GM21447 (cell line): ENCODE measurements around the gene IGFN1.
A peak's percentile ranks its signal among the peaks of the same experiment; 100 is the strongest.
"Not testable (repeated sequence)": the region's sequence is repeated elsewhere in the genome, so short reads cannot be mapped to it uniquely, and the experiment has no call there.

ENCODE experiments used
- ATAC-seq: cut with Tn5 transposase; IDR thresholded peaks from one replicate; pipeline ENCODE4 v1.9.1; 2021; ENCODE audit not compliant: unreplicated experiment

The IGFN1 gene

DNA sequence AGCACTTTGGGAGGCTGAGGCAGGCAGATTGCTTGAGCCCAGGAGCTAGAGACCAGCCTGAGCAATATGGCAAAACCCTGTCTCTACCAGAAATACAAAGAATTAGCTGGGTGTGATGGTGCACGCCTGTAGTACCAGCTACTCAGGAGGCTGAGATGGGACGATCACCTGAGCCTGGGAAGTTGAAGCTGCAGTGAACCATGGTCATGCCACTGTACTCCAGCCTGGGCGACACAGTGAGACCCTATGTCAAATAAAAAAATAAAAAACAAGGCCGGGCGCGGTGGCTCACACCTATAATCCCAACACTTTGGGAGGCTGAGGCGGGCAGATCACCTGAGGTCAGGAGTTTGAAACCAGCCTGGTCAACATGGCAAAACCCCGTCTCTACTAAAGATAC, 27.6 kb upstream of the IGFN1 start:
- ATAC-seq: not testable (repeated sequence)

DNA sequence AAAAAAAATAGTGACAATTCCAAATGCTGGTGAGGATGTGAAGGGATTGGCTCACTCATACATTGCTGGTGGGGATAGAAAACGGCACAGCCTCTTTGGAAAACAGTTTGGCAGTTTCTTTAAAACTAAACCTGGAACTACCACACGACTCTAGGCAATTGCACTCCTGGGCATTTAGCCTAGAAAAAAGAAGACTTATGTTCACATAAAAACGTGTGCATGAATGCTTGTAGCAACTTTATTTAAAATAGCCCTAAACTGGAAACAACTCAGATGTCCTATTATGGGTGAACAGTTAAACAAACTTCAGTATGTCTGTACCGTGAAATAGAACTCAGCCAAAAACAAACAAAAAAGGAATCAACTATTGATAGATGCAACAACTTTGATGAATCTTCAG, 26.9 kb upstream of the IGFN1 start:
- ATAC-seq: no peak

DNA sequence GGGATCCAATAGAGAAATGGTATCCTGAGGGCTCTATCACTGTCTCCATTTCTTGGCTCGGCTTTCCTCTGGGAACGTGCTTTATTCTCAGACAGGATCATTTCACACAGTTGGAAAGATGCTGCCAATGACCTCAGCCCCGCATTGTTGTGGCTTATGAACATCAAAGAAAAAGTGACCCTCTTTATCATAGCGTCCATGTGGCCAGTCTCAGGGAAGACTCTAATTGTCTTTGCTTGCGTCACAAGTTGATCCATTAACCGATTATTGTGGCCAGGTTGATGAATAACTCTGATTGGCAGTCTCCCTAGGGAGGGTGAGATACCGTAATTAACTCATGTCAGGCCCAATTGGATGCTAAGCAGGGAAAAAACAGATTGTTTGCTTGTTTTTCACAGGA, 26.0 kb upstream of the IGFN1 start:
- ATAC-seq: no peak

DNA sequence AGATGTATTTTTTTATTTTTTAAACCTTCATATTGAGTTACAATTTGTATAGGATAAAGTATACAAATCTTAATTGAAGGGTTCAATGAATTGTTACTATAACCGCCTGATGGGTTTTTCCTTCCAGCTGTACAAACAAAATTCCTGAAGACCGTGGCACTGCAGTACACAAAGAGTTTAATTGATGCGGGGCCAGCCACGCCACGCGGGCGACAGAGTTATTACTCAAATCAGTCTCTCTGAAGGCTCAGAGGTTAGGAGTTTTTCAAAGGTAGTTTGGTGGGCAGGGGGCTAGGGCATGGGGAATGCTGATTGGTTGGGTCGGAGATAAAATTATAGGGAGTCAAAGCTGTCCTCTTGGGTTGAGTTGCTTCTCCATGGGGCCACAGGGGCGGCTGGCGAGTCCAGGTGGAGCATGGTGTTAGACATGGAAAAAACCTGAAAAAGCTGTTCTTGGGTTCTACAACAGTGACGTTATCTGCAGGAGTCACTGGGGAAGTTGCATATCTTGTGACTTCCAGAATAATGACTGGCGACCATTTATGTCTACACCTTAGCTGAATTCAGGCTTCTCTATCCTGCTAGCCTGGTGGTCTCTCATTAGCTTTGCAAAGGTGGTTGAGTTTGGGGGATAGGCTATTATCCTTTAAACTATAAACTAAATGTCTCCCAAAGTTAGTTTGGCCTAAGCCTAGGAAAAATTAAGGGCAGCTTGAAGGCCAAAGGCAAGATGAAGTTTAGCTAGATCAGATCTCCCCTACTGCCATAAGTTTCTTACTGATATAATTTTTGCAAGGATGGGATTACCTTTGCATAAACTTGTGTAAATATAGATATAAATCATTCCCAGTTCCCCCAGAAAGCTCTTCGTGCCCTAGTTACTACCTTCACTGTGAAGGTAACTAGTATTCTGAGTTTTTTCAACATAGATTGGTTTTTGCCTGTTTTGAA, 23.3 kb upstream of the IGFN1 start:
- ATAC-seq: no peak

DNA sequence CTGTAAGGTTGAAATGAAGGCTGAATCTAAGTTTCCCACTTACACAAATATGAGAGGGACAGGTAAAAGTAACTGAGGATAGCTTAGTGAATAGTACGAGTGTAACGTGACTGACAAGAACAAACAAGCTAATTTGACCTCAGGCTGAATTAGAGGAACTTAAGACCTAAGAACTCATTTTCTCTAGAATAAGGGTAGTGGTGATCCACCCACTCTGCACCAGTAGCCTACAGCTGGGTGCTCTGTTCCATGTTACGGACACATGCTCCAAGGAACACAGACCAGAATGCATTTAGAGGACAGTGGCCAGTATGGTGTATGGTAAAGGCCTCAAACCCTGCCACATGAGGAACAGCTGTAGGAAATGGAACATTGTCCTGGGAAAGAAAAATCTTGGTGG, 21.4 kb upstream of the IGFN1 start:
- ATAC-seq: no peak

DNA sequence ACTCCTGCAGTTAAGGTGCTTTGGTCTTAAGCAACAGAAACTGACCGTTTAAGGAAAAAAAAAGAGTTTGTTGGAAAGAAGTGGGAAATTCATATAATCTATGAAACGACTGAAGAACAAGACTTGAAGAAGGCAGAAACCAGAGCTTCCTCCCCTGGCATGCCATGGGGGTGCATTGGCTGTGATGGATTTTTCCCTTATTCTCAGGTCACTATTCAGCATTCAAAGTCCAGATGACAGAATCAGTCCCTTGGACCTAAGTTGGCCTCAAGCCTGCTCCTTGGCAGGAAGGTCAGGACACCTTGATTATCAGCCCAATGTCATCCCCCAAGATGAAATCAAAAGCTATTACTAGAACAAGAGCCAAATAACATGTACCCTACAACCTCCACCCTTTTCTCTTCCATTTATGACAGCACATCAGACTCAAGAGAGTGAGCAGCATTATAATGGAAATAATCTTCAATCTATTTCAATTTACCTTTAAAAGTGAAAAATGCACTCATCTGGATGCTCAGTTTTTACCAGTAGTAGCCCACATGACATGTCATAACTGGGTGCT, 20.6 kb upstream of the IGFN1 start:
- no peak for ATAC-seq

DNA sequence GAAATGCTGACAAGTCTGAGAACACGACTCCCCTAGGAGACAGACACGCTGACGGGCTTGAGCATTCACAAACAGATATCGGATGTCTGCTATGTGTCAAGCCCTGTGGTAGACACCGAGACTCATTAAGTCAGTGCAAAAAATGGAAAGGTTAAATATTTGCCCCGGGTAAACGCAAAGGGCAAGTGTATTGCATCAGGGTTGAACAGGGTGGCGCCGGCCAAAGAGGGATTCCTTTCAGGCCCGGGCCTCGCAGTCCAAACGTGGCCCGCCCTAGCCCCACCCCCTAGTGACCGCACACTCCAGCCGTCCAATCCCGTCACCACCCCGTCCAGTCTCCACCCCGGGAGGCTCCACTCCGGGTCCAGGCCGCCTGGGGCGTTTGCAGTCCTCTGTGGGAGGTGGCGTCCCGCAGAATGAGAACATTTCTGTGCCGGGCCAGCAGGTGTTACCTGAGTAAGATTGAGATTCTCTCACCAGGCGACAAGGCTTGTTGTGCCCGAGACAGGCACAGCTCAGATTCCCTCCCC, 20.0 kb upstream of the IGFN1 start:
- ATAC-seq: peak; percentile 96

DNA sequence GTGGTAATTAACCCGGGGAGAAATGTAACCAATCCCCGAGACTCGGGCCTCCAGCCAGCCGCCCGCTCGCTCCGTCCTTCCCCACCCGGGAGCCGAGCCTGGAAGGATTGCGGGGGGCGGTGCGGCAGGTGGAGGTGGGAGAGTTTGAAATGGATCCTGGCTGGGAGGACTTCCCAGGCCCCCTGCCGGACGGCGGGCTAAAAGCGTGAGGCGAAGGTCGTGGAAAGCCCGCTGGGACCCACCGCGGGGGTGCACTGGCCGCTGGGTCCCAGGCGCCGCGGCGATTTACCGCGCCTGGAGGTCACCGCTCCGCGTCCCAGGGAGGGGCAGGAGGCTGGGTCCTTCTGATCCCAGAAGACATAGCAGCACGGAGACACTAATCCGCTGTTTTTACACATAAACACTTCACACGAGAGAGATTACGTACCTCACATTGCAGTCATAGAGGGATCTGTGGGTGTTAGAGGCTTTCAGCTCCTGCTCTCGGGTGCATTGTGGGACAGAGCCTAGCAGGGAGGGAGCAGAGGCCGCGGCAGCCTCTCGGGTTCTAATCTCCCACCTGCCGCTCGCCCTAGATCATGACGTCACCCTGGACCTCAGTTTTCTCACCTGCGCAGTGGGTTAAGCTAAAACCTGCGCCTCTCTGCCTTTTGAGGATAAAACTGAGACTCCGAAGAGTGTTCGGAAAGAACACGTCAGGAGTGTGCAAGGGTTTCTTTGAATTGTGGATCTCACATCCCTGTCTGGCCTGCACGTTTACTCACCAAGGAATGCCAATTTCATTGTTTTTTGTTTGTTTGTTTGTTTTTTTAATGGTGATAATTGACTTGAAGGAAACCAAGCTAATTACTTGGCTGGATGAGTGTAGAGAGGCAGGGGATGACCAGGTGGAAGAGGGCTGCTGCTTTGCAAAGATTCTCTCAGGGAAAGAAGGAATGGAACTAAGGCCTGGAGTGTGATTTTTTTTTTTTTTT, 19.3 kb upstream of the IGFN1 start:
- ATAC-seq: peak; percentile 30

DNA sequence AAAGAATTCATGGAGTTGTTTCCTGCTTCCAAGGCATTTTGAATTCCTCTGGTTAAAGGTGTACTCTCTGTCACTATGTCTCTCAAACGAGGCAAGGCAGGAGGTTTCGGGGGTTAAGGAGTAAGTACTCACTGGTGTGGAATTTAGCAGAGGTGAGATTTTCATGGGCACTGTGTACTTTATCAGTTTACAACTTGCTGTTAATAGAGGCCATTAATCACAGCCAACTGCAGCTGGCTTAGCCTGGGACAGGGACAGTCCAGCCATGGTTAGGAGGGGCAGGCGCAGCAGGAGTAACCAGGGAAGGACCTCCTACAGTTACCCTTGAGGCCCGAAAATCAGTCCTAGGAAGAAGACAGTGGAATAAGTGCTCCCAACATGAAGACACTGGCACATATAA, 18.3 kb upstream of the IGFN1 start:
- ATAC-seq: no peak

DNA sequence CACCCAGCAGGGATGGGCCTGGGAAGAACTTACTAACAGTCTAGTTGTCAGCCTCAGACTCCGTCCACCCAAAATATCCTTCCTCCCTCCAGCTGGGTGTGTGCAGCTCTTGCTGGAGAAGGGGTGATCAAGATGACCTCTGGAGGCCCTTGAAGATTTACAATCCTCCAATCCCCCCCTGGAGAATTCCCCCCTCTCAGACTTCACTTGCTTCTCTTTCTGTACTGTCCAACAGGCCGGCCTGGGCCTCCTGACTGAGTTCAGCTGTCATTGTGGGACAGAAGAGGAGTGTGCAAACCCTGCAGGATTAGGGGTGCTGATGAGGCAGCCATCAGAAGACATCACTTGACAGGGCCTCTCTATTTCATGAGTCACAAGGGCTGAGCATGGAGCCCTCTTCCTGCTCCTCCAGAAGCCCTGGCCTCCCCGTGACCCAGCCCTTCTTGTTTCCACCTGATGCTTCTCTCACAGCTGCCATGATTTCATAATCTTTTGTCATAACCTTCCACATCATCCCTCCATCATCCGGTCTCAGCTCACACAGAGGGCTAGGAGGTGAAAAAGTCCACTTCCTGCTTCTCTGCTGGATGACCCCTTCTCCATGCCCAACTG, 17.5 kb upstream of the IGFN1 start:
- ATAC-seq: no peak

DNA sequence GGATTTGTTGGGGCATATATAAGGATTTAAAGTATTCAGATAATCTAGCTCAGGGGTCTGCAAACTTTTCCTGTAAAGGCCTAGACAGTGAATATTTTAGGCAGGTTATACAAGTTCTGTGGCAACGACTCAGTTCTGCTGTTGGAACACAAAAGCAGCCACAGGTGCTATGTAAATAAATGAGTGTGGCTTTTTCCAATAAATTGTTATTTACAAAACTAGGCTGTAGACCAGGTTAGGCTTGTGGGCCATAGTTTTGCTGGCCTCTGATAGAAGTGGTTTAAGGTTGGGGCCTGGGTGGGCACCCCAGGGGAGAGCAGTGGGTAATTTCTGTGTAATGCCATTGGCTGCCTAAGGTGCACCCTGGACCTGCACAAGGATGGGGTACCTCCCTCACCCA, 16.9 kb upstream of the IGFN1 start:
- no peak for ATAC-seq

DNA sequence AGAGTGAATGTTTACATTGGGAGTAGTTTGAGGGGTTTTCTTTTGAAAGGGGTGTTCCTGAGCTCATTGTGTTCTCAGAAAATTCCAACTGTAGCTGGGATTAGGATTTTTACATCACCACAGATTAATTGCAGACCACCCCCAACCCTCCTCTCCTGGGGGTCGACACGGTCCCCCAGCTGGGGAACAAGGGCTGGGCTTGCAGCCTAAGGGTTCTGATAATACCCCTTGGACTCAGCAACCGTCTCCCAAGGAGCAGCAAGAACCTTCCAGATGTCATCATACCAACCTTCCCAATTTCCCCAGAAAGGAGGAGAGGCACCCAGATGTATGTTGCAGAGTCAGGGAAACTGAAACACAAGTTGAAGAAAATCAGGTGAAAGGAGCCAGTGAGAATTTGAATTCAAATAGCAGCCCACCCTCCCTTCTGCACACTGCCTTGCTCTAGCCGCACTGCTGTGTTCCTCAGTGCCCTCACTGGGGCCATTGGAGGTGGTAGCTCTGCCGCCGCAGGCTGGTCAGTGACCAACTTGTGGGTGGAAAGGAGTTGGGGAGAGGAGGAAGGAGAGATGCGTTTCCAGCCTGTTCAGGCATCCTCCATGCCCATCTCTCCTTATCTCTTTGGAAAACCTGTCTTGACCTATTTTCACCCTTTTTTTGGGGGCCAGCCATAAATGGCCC, 14.7 kb upstream of the IGFN1 start:
- no peak for ATAC-seq

DNA sequence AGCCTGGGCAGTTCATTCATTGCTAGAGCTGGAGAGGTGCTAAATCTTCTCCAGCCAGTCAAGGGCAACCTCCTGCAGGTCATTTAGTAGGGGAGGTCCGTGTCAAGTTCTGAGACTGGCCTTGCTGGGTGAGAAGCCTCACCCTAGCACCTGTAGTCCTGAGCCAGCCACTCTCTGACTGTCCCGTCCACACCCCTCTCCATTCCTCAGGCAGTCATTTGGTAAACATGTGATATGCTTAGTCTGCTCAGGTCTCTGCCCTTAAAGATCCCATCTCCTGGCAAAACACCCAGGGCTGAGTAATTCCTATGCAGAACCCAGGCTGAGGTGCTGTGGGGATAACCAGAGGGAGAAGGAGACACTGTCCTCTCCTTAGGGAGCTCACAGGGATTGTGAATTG, 13.7 kb upstream of the IGFN1 start:
- no peak for ATAC-seq

DNA sequence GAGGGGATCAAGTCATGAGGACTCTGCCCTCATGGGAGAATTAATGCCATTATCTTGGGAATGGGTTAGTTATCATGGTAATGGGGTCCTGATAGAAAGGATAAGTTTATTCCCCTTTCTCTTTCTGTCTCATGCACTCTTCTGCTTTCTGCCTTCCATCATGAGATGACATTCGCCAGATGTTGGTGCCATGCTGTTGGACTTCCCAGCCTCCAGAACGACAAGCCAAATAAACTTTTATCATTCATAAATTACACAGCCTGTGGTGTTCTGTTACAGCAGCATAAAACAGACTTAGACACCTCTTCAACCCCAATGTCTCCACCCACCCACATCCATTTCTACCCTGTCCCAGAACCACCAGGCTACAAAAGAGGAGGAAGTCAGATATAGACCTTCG, 11.9 kb upstream of the IGFN1 start:
- ATAC-seq: no peak

DNA sequence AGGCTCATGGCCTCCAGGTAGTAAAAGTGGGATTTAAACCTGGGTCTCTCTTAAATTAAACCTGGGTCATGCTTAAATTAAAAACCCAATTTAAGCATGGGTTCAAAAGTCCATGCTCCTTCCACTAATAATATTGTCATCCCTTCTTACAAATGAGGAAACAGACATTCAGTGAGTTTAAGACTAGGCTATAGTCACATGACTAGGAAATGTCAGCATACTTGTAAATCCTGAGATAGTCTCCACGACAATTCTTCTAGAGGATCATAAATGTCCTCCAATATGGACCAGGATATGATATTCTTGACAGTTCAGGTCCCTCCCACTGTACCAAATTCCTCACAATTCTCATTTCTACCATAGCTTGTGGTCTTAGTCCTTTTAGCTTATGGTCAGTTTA, 10.5 kb upstream of the IGFN1 start:
- ATAC-seq: no peak

DNA sequence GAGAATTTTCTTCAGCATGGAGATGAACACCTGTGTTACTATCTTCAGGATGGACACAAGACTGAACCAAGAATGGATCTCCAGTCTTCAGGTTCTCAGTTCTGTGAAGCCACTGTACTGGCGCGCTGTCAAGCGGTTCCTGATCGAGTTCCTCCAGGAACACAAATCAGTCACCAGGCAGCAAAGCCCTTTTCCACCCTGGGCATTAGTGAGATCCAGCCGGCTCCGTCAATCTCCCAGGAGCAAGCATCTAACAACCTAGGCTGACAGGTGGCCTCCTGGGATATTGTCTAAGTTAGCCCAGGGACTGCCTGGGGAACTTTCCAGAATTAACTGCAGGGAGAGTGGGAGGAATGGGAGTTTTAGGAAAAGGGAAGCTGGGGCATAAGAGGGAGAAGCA, 9.7 kb upstream of the IGFN1 start:
- no peak for ATAC-seq

DNA sequence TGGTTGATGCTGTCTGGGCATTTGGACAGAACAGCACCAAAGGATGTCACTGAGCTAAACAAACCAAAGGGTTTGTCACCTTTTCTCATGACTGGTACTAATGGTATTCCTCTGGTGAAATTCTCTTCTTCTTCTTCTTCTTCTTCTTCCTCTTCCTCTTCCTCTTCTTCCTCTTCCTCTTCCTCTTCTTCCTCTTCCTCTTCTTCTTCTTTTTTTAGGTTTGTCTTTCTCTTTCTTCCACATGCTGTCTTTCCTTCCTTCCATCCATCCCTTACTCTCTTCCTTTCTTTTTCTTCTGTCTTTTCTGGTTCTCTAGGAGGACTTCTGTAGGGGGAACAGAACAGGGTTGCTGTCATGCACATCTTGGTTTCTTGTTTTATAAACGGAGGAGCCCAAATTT, 9.3 kb upstream of the IGFN1 start:
- ATAC-seq: no peak

DNA sequence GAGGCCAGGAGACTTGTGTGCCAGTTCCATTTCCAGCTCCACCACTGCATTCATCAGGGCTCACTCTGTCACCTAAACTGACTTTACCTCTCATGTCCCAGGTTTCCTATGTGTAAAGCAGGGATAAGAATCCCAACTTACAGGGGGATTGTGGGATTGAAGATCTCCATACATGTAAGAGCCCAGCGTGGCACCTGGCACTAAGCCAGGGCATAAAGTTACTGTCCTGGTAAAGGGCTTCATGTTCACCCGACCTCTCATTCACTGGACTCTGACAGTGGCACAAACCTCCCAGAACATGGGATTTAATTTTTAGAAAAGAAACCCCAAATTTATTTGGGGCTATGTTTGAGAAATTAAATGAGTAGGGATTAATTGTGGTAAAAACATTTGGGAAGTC, 8.9 kb upstream of the IGFN1 start:
- no peak for ATAC-seq

DNA sequence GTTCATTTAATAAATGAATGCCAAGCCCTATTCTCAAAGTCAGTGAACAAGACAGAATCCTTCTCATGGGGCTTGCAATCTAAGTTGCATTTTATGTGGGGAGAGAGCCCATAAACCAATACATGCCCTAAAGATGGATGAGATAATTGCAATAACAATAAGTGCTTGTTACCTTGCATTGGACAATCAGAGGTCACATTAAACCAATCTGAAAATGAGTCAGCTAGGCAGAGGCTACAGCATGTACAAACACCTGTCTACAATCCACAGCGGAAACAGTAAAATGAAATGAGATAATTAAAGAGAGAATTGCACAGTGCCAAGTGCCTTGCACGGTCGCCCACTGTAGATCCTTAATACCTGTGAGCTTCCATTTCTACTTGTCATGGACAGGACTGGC, 7.4 kb upstream of the IGFN1 start:
- ATAC-seq: no peak

DNA sequence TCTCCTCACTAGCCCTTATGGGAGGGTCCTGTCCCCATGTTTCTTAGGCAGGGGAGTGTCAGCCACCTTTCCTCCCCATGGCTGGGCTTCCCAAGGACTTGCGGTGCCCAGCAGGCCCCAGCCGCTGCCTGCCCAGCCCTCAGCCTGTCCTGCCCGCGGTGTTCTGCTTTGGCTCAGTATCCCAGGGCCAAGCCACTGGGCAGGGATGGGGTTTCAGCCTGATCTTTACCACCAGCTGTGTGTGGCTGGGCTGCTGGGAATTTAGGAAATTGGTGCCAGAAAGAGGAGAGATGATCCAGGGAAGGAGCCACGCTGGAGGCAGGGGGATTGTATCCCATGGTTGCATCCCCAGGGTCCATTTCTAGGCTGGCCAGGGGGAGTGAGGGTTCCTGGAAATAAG, 6.9 kb upstream of the IGFN1 start:
- no peak for ATAC-seq
